ENCODE results near the gene CFB. TPM values are rescaled to one million over a fixed set of nuclear protein-coding genes. Genes with fewer than 3 reads are reported as not detected.

CFB gene
- total RNA-seq, 1 experiment from 2014 or later = 1.4 TPM

- Mint-ChIP-seq H3K27me3 (ENCODE audit: low read depth) (peaks cover 24% of the 10 kb centered on the region), H3K27ac (no peak overlapping the region; the same call in 1 of the 2 replicates), H3K9me3 (no peaks in the 10 kb centered on the region), H3K4me1 (peaks cover 7% of the 10 kb centered on the region), H3K4me3 (no peak overlapping the region), H3K36me3 (no peaks in the 10 kb centered on the region)
- ChIA-PET CTCF (interaction anchor here (1.2 to 1.7 kb wide), 4 partner anchors 12 to 170 kb away, joined by 3 to 13 read pairs (median 4); partner anchors contain the start of gene NEU1), POLR2A (no interaction called here)
- no peak for ATAC-seq
- TF ChIP-seq FOXJ3 (CRISPR knock-in tag; IDR thresholded peaks at IDR 0.05; ENCODE audit: borderline replicate concordance) = no peak
- no peak for TF ChIP-seq ZBTB21 (CRISPR knock-in tag; IDR thresholded peaks at IDR 0.05; ENCODE audit: borderline replicate concordance)
- DNase-seq (ENCODE audit: low spot score) = no peak
Observed at GRCh38 chr6:31940256-31940664, 5.6 kb upstream of the CFB start.

- Mint-ChIP-seq H3K9me3 (no peaks in the 10 kb centered on the region), H3K27ac (no peak overlapping the region), H3K27me3 (ENCODE audit: low read depth) (peaks cover 54% of the 10 kb centered on the region), H3K4me1 (peaks cover 11% of the 10 kb centered on the region), H3K4me3 (no peak overlapping the region), H3K36me3 (no peaks in the 10 kb centered on the region)
- no peak for TF ChIP-seq ZNF121 (CRISPR knock-in tag; IDR thresholded peaks at IDR 0.05)
- ChIA-PET CTCF (no interaction called here), POLR2A (no interaction called here)
- ATAC-seq (no peak), DNase-seq (ENCODE audit: low spot score) (no peak)
Observed at GRCh38 chr6:31943742-31944141, 2.2 kb upstream of the CFB start.

DNA sequence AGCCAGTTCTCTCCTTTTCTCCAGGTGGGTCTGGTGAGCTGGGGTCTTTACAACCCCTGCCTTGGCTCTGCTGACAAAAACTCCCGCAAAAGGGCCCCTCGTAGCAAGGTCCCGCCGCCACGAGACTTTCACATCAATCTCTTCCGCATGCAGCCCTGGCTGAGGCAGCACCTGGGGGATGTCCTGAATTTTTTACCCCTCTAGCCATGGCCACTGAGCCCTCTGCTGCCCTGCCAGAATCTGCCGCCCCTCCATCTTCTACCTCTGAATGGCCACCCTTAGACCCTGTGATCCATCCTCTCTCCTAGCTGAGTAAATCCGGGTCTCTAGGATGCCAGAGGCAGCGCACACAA lies 765 bp upstream of the CFB start:
- no peak for TF ChIP-seq ZNF281 (CRISPR knock-in tag; IDR thresholded peaks at IDR 0.05)
- TF ChIP-seq GRHL2 (CRISPR knock-in tag; IDR thresholded peaks at IDR 0.05; ENCODE audit: insufficient replicate concordance, severe bottlenecking) = no peak
- TF ChIP-seq, protein P1, sequence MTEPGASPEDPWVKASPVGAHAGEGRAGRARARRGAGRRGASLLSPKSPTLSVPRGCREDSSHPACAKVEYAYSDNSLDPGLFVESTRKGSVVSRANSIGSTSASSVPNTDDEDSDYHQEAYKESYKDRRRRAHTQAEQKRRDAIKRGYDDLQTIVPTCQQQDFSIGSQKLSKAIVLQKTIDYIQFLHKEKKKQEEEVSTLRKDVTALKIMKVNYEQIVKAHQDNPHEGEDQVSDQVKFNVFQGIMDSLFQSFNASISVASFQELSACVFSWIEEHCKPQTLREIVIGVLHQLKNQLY (CRISPR knock-in tag; IDR thresholded peaks at IDR 0.05) = no peak
- H3K4me3 Mint-ChIP-seq = no peak overlapping the region
- ChIA-PET CTCF (interaction anchor here (1.1 kb wide), 3 partner anchors 22 to 175 kb away, joined by 3 to 7 read pairs (median 3); no protein-coding TSS in a partner anchor), POLR2A (interaction anchor here (0.7 kb wide), 1 partner anchor 118 kb away, joined by 3 read pairs; the partner anchor contains the start of gene HSPA1B)
- no peaks in the 10 kb centered on the region for H3K36me3 Mint-ChIP-seq
- DNase-seq (ENCODE audit: low spot score) = no peak
- H3K27ac Mint-ChIP-seq = peak overlapping the region; percentile 42; the same call in 1 of the 2 replicates
- no peaks in the 10 kb centered on the region for H3K9me3 Mint-ChIP-seq
- H3K4me1 Mint-ChIP-seq = peaks cover 10% of the 10 kb centered on the region
- peaks cover 58% of the 10 kb centered on the region for H3K27me3 Mint-ChIP-seq (ENCODE audit: low read depth)
- ATAC-seq = no peak

DNA sequence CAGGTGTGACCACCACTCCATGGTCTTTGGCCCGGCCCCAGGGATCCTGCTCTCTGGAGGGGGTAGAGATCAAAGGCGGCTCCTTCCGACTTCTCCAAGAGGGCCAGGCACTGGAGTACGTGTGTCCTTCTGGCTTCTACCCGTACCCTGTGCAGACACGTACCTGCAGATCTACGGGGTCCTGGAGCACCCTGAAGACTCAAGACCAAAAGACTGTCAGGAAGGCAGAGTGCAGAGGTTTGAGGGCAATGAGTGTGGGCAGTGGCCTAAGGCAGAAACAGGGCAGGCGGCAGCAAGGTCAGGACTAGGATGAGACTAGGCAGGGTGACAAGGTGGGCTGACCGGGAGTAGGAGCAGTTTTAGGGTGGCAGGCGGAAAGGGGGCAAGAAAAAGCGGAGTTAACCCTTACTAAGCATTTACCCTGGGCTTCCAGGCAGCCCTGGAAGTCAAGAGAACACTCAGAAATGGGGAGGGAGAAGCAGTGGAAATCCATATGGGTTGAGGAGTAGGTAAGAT lies 533 bp downstream of the CFB start:
- H3K4me3 Mint-ChIP-seq = no peak overlapping the region
- DNase-seq (ENCODE audit: low spot score) = no peak
- H3K36me3 Mint-ChIP-seq = peaks cover 7% of the 10 kb centered on the region; the same call in 1 of the 2 replicates
- peaks cover 4% of the 10 kb centered on the region; the same call in 1 of the 2 replicates for H3K4me1 Mint-ChIP-seq
- H3K27me3 Mint-ChIP-seq (ENCODE audit: low read depth) = peaks cover 56% of the 10 kb centered on the region
- no peaks in the 10 kb centered on the region for H3K9me3 Mint-ChIP-seq
- ChIA-PET POLR2A (no interaction called here), CTCF (interaction anchor here (0.8 to 1.1 kb wide), 3 partner anchors 37 to 177 kb away, joined by 3 to 4 read pairs (median 3); no protein-coding TSS in a partner anchor)
- H3K27ac Mint-ChIP-seq = no peak overlapping the region
- ATAC-seq = no peak
- TF ChIP-seq, protein P2, sequence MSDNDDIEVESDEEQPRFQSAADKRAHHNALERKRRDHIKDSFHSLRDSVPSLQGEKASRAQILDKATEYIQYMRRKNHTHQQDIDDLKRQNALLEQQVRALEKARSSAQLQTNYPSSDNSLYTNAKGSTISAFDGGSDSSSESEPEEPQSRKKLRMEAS (CRISPR knock-in tag; IDR thresholded peaks at IDR 0.05) = no peak
- no peak for TF ChIP-seq NFYB (CRISPR knock-in tag; conservative IDR thresholded peaks at IDR 0.05; ENCODE audit: low read depth)
- TF ChIP-seq, protein P3, sequence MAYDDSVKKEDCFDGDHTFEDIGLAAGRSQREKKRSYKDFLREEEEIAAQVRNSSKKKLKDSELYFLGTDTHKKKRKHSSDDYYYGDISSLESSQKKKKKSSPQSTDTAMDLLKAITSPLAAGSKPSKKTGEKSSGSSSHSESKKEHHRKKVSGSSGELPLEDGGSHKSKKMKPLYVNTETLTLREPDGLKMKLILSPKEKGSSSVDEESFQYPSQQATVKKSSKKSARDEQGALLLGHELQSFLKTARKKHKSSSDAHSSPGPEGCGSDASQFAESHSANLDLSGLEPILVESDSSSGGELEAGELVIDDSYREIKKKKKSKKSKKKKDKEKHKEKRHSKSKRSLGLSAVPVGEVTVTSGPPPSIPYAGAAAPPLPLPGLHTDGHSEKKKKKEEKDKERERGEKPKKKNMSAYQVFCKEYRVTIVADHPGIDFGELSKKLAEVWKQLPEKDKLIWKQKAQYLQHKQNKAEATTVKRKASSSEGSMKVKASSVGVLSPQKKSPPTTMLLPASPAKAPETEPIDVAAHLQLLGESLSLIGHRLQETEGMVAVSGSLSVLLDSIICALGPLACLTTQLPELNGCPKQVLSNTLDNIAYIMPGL (CRISPR knock-in tag; IDR thresholded peaks at IDR 0.05) = no peak
- TF ChIP-seq, protein P4, sequence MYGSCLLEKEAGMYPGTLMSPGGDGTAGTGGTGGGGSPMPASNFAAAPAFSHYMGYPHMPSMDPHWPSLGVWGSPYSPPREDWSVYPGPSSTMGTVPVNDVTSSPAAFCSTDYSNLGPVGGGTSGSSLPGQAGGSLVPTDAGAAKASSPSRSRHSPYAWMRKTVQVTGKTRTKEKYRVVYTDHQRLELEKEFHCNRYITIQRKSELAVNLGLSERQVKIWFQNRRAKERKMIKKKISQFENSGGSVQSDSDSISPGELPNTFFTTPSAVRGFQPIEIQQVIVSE (CRISPR knock-in tag; IDR thresholded peaks at IDR 0.05; ENCODE audit: borderline replicate concordance) = no peak
- no peak for TF ChIP-seq TEAD1 (CRISPR knock-in tag; IDR thresholded peaks at IDR 0.05)
- TF ChIP-seq, protein P5, sequence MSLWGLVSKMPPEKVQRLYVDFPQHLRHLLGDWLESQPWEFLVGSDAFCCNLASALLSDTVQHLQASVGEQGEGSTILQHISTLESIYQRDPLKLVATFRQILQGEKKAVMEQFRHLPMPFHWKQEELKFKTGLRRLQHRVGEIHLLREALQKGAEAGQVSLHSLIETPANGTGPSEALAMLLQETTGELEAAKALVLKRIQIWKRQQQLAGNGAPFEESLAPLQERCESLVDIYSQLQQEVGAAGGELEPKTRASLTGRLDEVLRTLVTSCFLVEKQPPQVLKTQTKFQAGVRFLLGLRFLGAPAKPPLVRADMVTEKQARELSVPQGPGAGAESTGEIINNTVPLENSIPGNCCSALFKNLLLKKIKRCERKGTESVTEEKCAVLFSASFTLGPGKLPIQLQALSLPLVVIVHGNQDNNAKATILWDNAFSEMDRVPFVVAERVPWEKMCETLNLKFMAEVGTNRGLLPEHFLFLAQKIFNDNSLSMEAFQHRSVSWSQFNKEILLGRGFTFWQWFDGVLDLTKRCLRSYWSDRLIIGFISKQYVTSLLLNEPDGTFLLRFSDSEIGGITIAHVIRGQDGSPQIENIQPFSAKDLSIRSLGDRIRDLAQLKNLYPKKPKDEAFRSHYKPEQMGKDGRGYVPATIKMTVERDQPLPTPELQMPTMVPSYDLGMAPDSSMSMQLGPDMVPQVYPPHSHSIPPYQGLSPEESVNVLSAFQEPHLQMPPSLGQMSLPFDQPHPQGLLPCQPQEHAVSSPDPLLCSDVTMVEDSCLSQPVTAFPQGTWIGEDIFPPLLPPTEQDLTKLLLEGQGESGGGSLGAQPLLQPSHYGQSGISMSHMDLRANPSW (CRISPR knock-in tag; conservative IDR thresholded peaks at IDR 0.05; ENCODE audit: low read depth) = no peak
- TF ChIP-seq PREB (CRISPR knock-in tag; IDR thresholded peaks at IDR 0.05; ENCODE audit: borderline replicate concordance) = no peak
- TF ChIP-seq CTCF (IDR thresholded peaks at IDR 0.05) = no peak
